ENCODE results near the gene SLC34A3.

DNA sequence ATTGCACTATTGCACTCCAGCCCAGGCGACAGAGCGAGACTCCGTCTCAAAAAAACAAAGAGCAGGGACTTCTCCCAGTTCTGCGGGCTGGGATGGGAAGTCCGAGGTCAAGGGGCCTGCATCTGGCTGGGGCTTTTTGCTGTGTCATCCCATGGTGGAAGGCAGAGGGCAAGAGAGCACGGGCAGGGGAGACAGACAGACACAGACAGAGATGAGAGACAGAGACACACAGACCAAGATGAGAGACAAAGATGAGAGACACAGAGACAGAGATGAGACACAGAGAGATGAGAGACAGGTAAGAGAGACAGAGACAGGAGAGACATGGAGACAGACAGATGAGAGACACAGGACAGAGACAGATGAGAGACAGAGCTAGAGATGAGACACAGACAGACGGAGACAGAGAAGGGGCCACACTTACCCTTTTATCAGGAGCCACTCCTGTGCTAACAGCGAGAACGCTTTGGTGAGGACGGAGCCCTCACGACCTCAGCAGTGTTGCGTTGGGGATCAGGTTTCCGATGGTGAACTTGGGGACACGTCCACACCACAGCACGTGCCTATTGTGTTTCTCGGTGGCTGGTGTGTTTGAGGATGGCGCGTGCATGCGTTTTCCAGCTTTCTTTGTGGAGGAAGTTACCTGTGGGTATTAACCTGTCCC is 38.0 kb downstream of the SLC34A3 start:
- TF ChIP-seq, protein P1, sequence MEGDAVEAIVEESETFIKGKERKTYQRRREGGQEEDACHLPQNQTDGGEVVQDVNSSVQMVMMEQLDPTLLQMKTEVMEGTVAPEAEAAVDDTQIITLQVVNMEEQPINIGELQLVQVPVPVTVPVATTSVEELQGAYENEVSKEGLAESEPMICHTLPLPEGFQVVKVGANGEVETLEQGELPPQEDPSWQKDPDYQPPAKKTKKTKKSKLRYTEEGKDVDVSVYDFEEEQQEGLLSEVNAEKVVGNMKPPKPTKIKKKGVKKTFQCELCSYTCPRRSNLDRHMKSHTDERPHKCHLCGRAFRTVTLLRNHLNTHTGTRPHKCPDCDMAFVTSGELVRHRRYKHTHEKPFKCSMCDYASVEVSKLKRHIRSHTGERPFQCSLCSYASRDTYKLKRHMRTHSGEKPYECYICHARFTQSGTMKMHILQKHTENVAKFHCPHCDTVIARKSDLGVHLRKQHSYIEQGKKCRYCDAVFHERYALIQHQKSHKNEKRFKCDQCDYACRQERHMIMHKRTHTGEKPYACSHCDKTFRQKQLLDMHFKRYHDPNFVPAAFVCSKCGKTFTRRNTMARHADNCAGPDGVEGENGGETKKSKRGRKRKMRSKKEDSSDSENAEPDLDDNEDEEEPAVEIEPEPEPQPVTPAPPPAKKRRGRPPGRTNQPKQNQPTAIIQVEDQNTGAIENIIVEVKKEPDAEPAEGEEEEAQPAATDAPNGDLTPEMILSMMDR (IDR thresholded peaks at IDR 0.05) = no peak
- no peak for TF ChIP-seq POLR2A (IDR thresholded peaks at IDR 0.05)

Data from esophagus squamous epithelium (tissue), 4 donors.